ENCODE data around the gene POGZ.

- TF ChIP-seq CTCF (IDR thresholded peaks at IDR 0.05) (no peak), POLR2AphosphoS5 (IDR thresholded peaks at IDR 0.05) (no peak)
Observed at GRCh38 chr1:151493042-151493441, 33.7 kb upstream of the POGZ start.
